ENCODE data around the gene HFE. TPM values are rescaled to one million over a fixed set of nuclear protein-coding genes. Genes with fewer than 3 reads are reported as not detected.

Gene HFE
- total and polyA plus RNA-seq, 2 experiments from 2014 or later, result 0.28 to 0.66 TPM

- no peaks in the 10 kb centered on the region for H3K4me1 ChIP-seq (ENCODE audit: low read depth)
- TF ChIP-seq CTCF (IDR thresholded peaks at IDR 0.05; ENCODE audit: low read depth, low read length), result no peak
- no peaks in the 10 kb centered on the region for H3K27me3 ChIP-seq
- peak overlapping the region; percentile 47 for H3K27ac ChIP-seq
- DNase-seq (ENCODE audit: low read depth in 1 of 2, low spot score in 1 of 2), result no peak
- no peaks in the 10 kb centered on the region for H3K36me3 ChIP-seq
- no peaks in the 10 kb centered on the region for H3K9me3 ChIP-seq (ENCODE audit: low read depth)
- no peak overlapping the region for H3K4me3 ChIP-seq
Measured at GRCh38 chr6:26120807-26121140, 33.5 kb downstream of the HFE start.

- no peak for DNase-seq (ENCODE audit: low read depth in 1 of 2, low spot score in 1 of 2)
- Histone ChIP-seq H3K27me3 (no peaks in the 10 kb centered on the region), H3K36me3 (no peaks in the 10 kb centered on the region), H3K9me3 (ENCODE audit: low read depth) (no peaks in the 10 kb centered on the region), H3K4me3 (no peak overlapping the region), H3K4me1 (ENCODE audit: low read depth) (no peaks in the 10 kb centered on the region), H3K27ac (peak overlapping the region; percentile 47)
- no peak for TF ChIP-seq CTCF (IDR thresholded peaks at IDR 0.05; ENCODE audit: low read depth, low read length)
Measured at GRCh38 chr6:26121141-26122004, 34.1 kb downstream of the HFE start.

- TF ChIP-seq CTCF (IDR thresholded peaks at IDR 0.05; ENCODE audit: low read depth, low read length), result no peak
- Histone ChIP-seq H3K27ac (peak overlapping the region; percentile 91), H3K4me1 (ENCODE audit: low read depth) (peaks cover 3% of the 10 kb centered on the region), H3K27me3 (no peaks in the 10 kb centered on the region), H3K4me3 (no peak overlapping the region), H3K9me3 (ENCODE audit: low read depth) (no peaks in the 10 kb centered on the region), H3K36me3 (no peaks in the 10 kb centered on the region)
- no peak for DNase-seq (ENCODE audit: low read depth in 1 of 2, low spot score in 1 of 2)
Measured at GRCh38 chr6:26122005-26122388, 34.8 kb downstream of the HFE start.

GRCh38 chr6:26122402-26122792 is 35.2 kb downstream of the HFE start:
- peak overlapping the region; percentile 91 for H3K27ac ChIP-seq
- no peaks in the 10 kb centered on the region for H3K9me3 ChIP-seq (ENCODE audit: low read depth)
- DNase-seq (ENCODE audit: low read depth in 1 of 2, low spot score in 1 of 2), result peak in 1 of 2 donors; percentile 41
- H3K4me3 ChIP-seq, result peak overlapping the region; percentile 67
- H3K4me1 ChIP-seq (ENCODE audit: low read depth), result peaks cover 7% of the 10 kb centered on the region
- no peak for TF ChIP-seq CTCF (IDR thresholded peaks at IDR 0.05; ENCODE audit: low read depth, low read length)
- H3K36me3 ChIP-seq, result peaks cover 2% of the 10 kb centered on the region
- no peaks in the 10 kb centered on the region for H3K27me3 ChIP-seq

GRCh38 chr6:26122793-26123674 is 35.8 kb downstream of the HFE start:
- no peak for TF ChIP-seq CTCF (IDR thresholded peaks at IDR 0.05; ENCODE audit: low read depth, low read length)
- Histone ChIP-seq H3K4me3 (peak overlapping the region; percentile 67), H3K36me3 (peaks cover 5% of the 10 kb centered on the region), H3K9me3 (ENCODE audit: low read depth) (no peaks in the 10 kb centered on the region), H3K27me3 (no peaks in the 10 kb centered on the region), H3K4me1 (ENCODE audit: low read depth) (peaks cover 7% of the 10 kb centered on the region), H3K27ac (peak overlapping the region; percentile 91)
- peak; percentile 95 to 99 for DNase-seq (ENCODE audit: low read depth in 1 of 2, low spot score in 1 of 2)

Measured in cardiac muscle cell (in vitro differentiated cells and primary cell).